Measurements from ENCODE around the gene CYB5R4. TPM values are rescaled to one million over a fixed set of nuclear protein-coding genes. Genes with fewer than 3 reads are reported as not detected.

The CYB5R4 gene
- total and polyA plus RNA-seq, 10 of the 15 experiments (the other 5 are each of a cell fraction or from before 2014, with no cell fraction given), result 13.4 to 61.1 (median 27.5) TPM

DNA sequence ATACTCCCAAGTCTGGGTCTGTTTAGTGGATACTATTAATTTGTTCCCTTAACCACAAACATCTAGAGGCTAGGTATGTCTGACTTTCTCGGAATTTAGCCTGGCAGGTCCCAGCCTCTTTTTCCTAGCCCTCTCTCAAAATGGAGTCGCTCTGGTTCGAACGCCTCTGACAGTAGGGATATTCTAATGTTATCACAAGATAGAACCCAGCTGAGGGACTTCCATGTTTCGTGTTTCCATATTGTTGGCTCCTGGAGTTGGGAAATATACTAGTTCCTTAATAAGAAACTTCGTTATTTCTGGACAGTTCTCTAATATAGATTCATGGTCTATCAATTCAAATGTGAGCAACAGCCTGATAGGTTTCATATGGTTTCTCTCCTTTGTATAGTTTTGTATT is 16.4 kb downstream of the CYB5R4 start:
- CTCF ChIA-PET, result no interaction called here
- DNase-seq (ENCODE audit: low read depth, low spot score), result no peak
- ATAC-seq, result no peak
- H4K20me1 ChIP-seq (ENCODE audit: control insufficient read depth, insufficient read depth), result no peaks in the 10 kb centered on the region
- RAD21 ChIA-PET (ENCODE audit: unreplicated experiment), result no interaction called here
- 98% methylated on average over 6 of the region's 6 CpGs for WGBS (ENCODE audit: insufficient coverage, insufficient replicate concordance, low lambda C conversion rate, missing lambda C conversion rate)
- BruUV-seq (replicated peaks), result no TSS peak
- no peak overlapping the region for H3K9ac ChIP-seq (ENCODE audit: control insufficient read depth, insufficient read depth, low read length)
- H3K36me3 ChIP-seq (ENCODE audit: control insufficient read depth in 2 of 2, insufficient read depth in 2 of 2, low read length in 1 of 2), result no peaks in the 10 kb centered on the region
- H2AFZ ChIP-seq (ENCODE audit: control insufficient read depth, low read depth, low read length), result no peak overlapping the region
- no peaks in the 10 kb centered on the region; the same call in none of the 2 replicates for H3K79me2 ChIP-seq (ENCODE audit: control insufficient read depth, insufficient read depth, low read length)
- intact Hi-C loops (cut with micrococcal nuclease; ENCODE audit: unreplicated experiment), result no loop called here
- no peak overlapping the region for H3K4me2 ChIP-seq (ENCODE audit: control insufficient read depth, insufficient read depth)
- in situ Hi-C loops (cut with MboI), result no loop called here
- SMC1A ChIA-PET (ENCODE audit: uncharacterized antibody, unreplicated experiment), result no interaction called here
- no peak for FAIRE-seq
- H3K9me3 ChIP-seq (replicated peaks; ENCODE audit: control insufficient read depth, insufficient read depth, low read length), result no peaks in the 10 kb centered on the region
- POLR2A ChIA-PET, result no interaction called here
- TF ChIP-seq, protein P1, sequence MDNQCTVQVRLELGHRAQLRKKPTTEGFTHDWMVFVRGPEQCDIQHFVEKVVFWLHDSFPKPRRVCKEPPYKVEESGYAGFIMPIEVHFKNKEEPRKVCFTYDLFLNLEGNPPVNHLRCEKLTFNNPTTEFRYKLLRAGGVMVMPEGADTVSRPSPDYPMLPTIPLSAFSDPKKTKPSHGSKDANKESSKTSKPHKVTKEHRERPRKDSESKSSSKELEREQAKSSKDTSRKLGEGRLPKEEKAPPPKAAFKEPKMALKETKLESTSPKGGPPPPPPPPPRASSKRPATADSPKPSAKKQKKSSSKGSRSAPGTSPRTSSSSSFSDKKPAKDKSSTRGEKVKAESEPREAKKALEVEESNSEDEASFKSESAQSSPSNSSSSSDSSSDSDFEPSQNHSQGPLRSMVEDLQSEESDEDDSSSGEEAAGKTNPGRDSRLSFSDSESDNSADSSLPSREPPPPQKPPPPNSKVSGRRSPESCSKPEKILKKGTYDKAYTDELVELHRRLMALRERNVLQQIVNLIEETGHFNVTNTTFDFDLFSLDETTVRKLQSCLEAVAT (IDR thresholded peaks at IDR 0.05), result no peak
- TF ChIP-seq SPI1 (IDR thresholded peaks at IDR 0.05; ENCODE audit: borderline replicate concordance, insufficient read depth, low read depth, low read length) (no peak), ZNF24 (IDR thresholded peaks at IDR 0.05) (no peak)
- no peaks in the 10 kb centered on the region for H3K4me1 ChIP-seq (ENCODE audit: control insufficient read depth, insufficient read depth, low read length)
- no peaks in the 10 kb centered on the region for H3K27me3 ChIP-seq (replicated peaks in 1 of 2; ENCODE audit: control insufficient read depth in 2 of 2, insufficient read depth in 2 of 2, low read length in 1 of 2)
- no peak overlapping the region for H3K27ac ChIP-seq (ENCODE audit: control insufficient read depth, insufficient read depth)
- no peak overlapping the region for H3K4me3 ChIP-seq

- BruUV-seq (replicated peaks), result no TSS peak
- no peak overlapping the region for H3K9ac ChIP-seq (ENCODE audit: control insufficient read depth, insufficient read depth, low read length)
- WGBS (ENCODE audit: insufficient coverage, insufficient replicate concordance, low lambda C conversion rate, missing lambda C conversion rate), result 97% methylated on average over 4 of the region's 4 CpGs
- CTCF ChIA-PET, result interaction anchor here (1.6 to 1.8 kb wide), 3 partner anchors 9 to 349 kb away, joined by 5 to 7 read pairs (median 7); partner anchors contain the start of gene CEP162
- no peaks in the 10 kb centered on the region; the same call in none of the 2 replicates for H3K79me2 ChIP-seq (ENCODE audit: control insufficient read depth, insufficient read depth, low read length)
- RAD21 ChIA-PET (ENCODE audit: unreplicated experiment), result interaction anchor here (0.6 to 1.4 kb wide), 5 partner anchors 18 to 349 kb away, joined by 3 to 5 read pairs (median 3); partner anchors contain the start of genes CEP162 and CYB5R4
- no peaks in the 10 kb centered on the region for H4K20me1 ChIP-seq (ENCODE audit: control insufficient read depth, insufficient read depth)
- no peak overlapping the region for H3K27ac ChIP-seq (ENCODE audit: control insufficient read depth, insufficient read depth)
- H3K4me1 ChIP-seq (ENCODE audit: control insufficient read depth, insufficient read depth, low read length), result no peaks in the 10 kb centered on the region
- intact Hi-C loops (cut with micrococcal nuclease; ENCODE audit: unreplicated experiment) (no loop called here), in situ Hi-C loops (cut with MboI) (no loop called here)
- POLR2A ChIA-PET, result interaction anchor here (2.0 kb wide), 1 partner anchor 13 kb away, joined by 7 read pairs; no protein-coding TSS in a partner anchor
- H3K4me3 ChIP-seq, result no peak overlapping the region
- ATAC-seq, result no peak
- SMC1A ChIA-PET (ENCODE audit: uncharacterized antibody, unreplicated experiment), result interaction anchor here (0.7 to 1.7 kb wide), 3 partner anchors 18 to 134 kb away, joined by 3 read pairs; partner anchors contain the start of gene CYB5R4
- H3K36me3 ChIP-seq (ENCODE audit: control insufficient read depth in 2 of 2, insufficient read depth in 2 of 2, low read length in 1 of 2), result no peaks in the 10 kb centered on the region
- no peaks in the 10 kb centered on the region for H3K9me3 ChIP-seq (replicated peaks; ENCODE audit: control insufficient read depth, insufficient read depth, low read length)
- H2AFZ ChIP-seq (ENCODE audit: control insufficient read depth, low read depth, low read length), result no peak overlapping the region
- DNase-seq (ENCODE audit: low read depth, low spot score), result no peak
- no peaks in the 10 kb centered on the region for H3K27me3 ChIP-seq (replicated peaks in 1 of 2; ENCODE audit: control insufficient read depth in 2 of 2, insufficient read depth in 2 of 2, low read length in 1 of 2)
- FAIRE-seq, result no peak
- no peak overlapping the region for H3K4me2 ChIP-seq (ENCODE audit: control insufficient read depth, insufficient read depth)
- TF ChIP-seq SP1 (IDR thresholded peaks at IDR 0.05; ENCODE audit: low read depth, low read length) (no peak), BRCA1 (IDR thresholded peaks at IDR 0.05; ENCODE audit: low read depth, low read length) (no peak), SMC3 (IDR thresholded peaks at IDR 0.05; ENCODE audit: borderline replicate concordance, low read length) (no peak), POLR2A (IDR thresholded peaks at IDR 0.05; ENCODE audit: low read depth, low read length) (no peak), TARDBP (IDR thresholded peaks at IDR 0.05; ENCODE audit: borderline replicate concordance) (no peak), NBN (IDR thresholded peaks at IDR 0.05) (no peak), PBX3 (IDR thresholded peaks at IDR 0.05; ENCODE audit: insufficient replicate concordance, low read depth, low read length) (no peak), TBL1XR1 (IDR thresholded peaks at IDR 0.05; ENCODE audit: low read depth, low read length) (no peak)
- TF ChIP-seq, protein P2, sequence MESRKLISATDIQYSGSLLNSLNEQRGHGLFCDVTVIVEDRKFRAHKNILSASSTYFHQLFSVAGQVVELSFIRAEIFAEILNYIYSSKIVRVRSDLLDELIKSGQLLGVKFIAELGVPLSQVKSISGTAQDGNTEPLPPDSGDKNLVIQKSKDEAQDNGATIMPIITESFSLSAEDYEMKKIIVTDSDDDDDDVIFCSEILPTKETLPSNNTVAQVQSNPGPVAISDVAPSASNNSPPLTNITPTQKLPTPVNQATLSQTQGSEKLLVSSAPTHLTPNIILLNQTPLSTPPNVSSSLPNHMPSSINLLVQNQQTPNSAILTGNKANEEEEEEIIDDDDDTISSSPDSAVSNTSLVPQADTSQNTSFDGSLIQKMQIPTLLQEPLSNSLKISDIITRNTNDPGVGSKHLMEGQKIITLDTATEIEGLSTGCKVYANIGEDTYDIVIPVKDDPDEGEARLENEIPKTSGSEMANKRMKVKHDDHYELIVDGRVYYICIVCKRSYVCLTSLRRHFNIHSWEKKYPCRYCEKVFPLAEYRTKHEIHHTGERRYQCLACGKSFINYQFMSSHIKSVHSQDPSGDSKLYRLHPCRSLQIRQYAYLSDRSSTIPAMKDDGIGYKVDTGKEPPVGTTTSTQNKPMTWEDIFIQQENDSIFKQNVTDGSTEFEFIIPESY (IDR thresholded peaks at IDR 0.05), result no peak
Measured at GRCh38 chr6:83878902-83879644, 19.6 kb downstream of the CYB5R4 start.

All from GM12878 (cell line).